ENCODE data around the gene IGDCC3. TPM values are rescaled to one million over a fixed set of nuclear protein-coding genes. Genes with fewer than 3 reads are reported as not detected.

Gene IGDCC3
- total and polyA plus RNA-seq, 2 donors (not counting 3 experiments of a cell fraction or from before 2014, with no cell fraction given) = 0.03 TPM; not detected in 1

DNA sequence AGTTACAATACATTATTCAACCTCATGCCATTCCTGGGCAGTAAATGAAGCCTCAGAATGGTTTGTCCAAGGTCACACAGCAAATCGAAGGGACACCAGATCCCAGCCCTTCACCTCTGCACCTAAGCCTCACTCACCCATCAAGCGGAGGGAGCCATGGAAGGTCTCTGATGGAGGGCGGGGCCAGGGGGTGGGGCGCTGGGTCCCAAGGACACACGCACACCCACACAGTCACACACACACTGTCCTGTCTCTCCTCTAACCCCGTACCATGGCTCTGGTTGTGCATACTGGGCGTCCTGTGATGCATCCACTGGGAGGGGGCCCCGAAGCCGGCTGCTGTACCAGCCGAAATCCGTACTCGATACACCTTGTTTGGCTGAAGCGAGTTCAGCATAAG, 15.3 kb upstream of the IGDCC3 start:
- Histone ChIP-seq H3K79me2 (ENCODE audit: control insufficient read depth, insufficient read depth, low read length) (no peaks in the 10 kb centered on the region), H2AFZ (ENCODE audit: low read depth, low read length) (no peak overlapping the region), H3K9ac (replicated peaks; ENCODE audit: extremely low read depth, insufficient read depth, low read length) (no peak overlapping the region), H3K9me1 (replicated peaks; ENCODE audit: control insufficient read depth, extremely low read depth, insufficient read depth, low read length) (no peaks in the 10 kb centered on the region), H3K4me3 (replicated peaks in 1 of 3; ENCODE audit: insufficient read depth in 1 of 3, low read depth in 1 of 3, low read length in 3 of 3) (no peak overlapping the region), H3K9me3 (replicated peaks; ENCODE audit: control insufficient read depth, insufficient read depth, low read length) (no peaks in the 10 kb centered on the region), H3K27ac (ENCODE audit: insufficient read depth, low read depth, low read length) (no peak overlapping the region), H4K20me1 (replicated peaks; ENCODE audit: control insufficient read depth, extremely low read depth, insufficient read depth, low read length) (no peaks in the 10 kb centered on the region), H3K4me1 (ENCODE audit: control insufficient read depth, extremely low read depth, insufficient read depth, low read length) (no peaks in the 10 kb centered on the region), H3K4me2 (ENCODE audit: insufficient read depth, low read length) (no peak overlapping the region), H3K27me3 (ENCODE audit: control insufficient read depth in 2 of 2, insufficient read depth in 2 of 2, low read length in 2 of 2) (peaks cover 34 to 38% of the 10 kb centered on the region in 2 experiments), H3K36me3 (ENCODE audit: control insufficient read depth in 2 of 2, extremely low read depth in 1 of 2, insufficient read depth in 2 of 2, low read length in 2 of 2) (no peaks in the 10 kb centered on the region)
- dilution Hi-C loops (cut with MboI; ENCODE audit: extremely low pct_ligation_motif_present, low sequenced_read_pairs) = no loop called here
- FAIRE-seq (no peak), DNase-seq (ENCODE audit: low read depth, low spot score) (no peak)
- CTCF ChIA-PET = interaction anchor here (1.7 kb wide), 1 partner anchor 8 kb away, joined by 7 read pairs; no protein-coding TSS in a partner anchor
- no TSS peak for BruUV-seq (replicated peaks)
- TF ChIP-seq, protein P1, sequence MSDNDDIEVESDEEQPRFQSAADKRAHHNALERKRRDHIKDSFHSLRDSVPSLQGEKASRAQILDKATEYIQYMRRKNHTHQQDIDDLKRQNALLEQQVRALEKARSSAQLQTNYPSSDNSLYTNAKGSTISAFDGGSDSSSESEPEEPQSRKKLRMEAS (IDR thresholded peaks at IDR 0.05; ENCODE audit: insufficient read depth, insufficient read length) = no peak
- no peak for TF ChIP-seq JUN (IDR thresholded peaks at IDR 0.05; ENCODE audit: borderline replicate concordance, insufficient read depth, insufficient read length, low read depth)
- TF ChIP-seq, protein P2, sequence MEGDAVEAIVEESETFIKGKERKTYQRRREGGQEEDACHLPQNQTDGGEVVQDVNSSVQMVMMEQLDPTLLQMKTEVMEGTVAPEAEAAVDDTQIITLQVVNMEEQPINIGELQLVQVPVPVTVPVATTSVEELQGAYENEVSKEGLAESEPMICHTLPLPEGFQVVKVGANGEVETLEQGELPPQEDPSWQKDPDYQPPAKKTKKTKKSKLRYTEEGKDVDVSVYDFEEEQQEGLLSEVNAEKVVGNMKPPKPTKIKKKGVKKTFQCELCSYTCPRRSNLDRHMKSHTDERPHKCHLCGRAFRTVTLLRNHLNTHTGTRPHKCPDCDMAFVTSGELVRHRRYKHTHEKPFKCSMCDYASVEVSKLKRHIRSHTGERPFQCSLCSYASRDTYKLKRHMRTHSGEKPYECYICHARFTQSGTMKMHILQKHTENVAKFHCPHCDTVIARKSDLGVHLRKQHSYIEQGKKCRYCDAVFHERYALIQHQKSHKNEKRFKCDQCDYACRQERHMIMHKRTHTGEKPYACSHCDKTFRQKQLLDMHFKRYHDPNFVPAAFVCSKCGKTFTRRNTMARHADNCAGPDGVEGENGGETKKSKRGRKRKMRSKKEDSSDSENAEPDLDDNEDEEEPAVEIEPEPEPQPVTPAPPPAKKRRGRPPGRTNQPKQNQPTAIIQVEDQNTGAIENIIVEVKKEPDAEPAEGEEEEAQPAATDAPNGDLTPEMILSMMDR (IDR thresholded peaks at IDR 0.05; ENCODE audit: extremely low read depth in 1 of 2, insufficient read depth in 1 of 2, low read depth in 1 of 2, low read length in 2 of 2) = no peak
- TF ChIP-seq MYC (IDR thresholded peaks at IDR 0.05; ENCODE audit: low read depth, low read length) = no peak
- TF ChIP-seq FOS (IDR thresholded peaks at IDR 0.05; ENCODE audit: borderline replicate concordance, insufficient read depth, low read length) = no peak
- no peak for TF ChIP-seq POLR2A (IDR thresholded peaks at IDR 0.05; ENCODE audit: low read depth, low read length)
- no peak for TF ChIP-seq POLR2AphosphoS5 (IDR thresholded peaks at IDR 0.05; ENCODE audit: insufficient read depth, low read depth, low read length)
- no peak for TF ChIP-seq EZH2 (IDR thresholded peaks at IDR 0.05; ENCODE audit: borderline replicate concordance, low read depth, low read length, severe bottlenecking)
- TF ChIP-seq GATA2 (IDR thresholded peaks at IDR 0.05; ENCODE audit: insufficient read depth, insufficient read length, low read depth, low read length) = no peak
- intact Hi-C loops (cut with micrococcal nuclease) = no loop called here
- POLR2A ChIA-PET = no interaction called here
